H9 (cell line): ENCODE measurements around the gene NLRP13. TPM values are rescaled to one million over a fixed set of nuclear protein-coding genes. Genes with fewer than 3 reads are reported as not detected.

Experiments used
- DNase-seq: peaks from one replicate; pipeline ENCODE4 v3.0.0-alpha.2; 2017
- H2AFZ ChIP-seq: one replicate; pipeline ENCODE4 v1.6.1; 2013; ENCODE audit warnings: mild to moderate bottlenecking, low read length, control low read depth, moderate library complexity
- H2AK5ac ChIP-seq: 2 replicates; pipeline ENCODE4 v1.6.1; 2013; ENCODE audit warnings: low read length, control low read depth, mixed read lengths; ENCODE audit not compliant: insufficient read length
- H2BK120ac ChIP-seq: one replicate; pipeline ENCODE4 v1.6.1; 2013; ENCODE audit warnings: low read depth, mild to moderate bottlenecking, low read length, control low read depth, inconsistent platforms; ENCODE audit not compliant: poor library complexity, severe bottlenecking
- H2BK12ac ChIP-seq: 2 replicates; pipeline ENCODE4 v1.6.1; 2013; ENCODE audit warnings: low read length, control low read depth, mixed read lengths, low read depth; ENCODE audit not compliant: insufficient read length
- H2BK15ac ChIP-seq: 2 replicates; pipeline ENCODE4 v1.6.1; 2013; ENCODE audit warnings: low read depth, low read length, control low read depth
- H2BK20ac ChIP-seq: one replicate; pipeline ENCODE4 v1.6.1; 2013; ENCODE audit warnings: low read depth, mild to moderate bottlenecking, low read length, control low read depth, inconsistent platforms; ENCODE audit not compliant: poor library complexity, severe bottlenecking
- H2BK5ac ChIP-seq: 2 replicates; pipeline ENCODE4 v1.6.1; 2013; ENCODE audit warnings: low read length, control low read depth, mixed read lengths; ENCODE audit not compliant: insufficient read length
- H3K14ac ChIP-seq: 2 replicates; pipeline ENCODE4 v1.6.1; 2013; ENCODE audit warnings: low read length, control low read depth; ENCODE audit not compliant: insufficient read depth
- H3K18ac ChIP-seq: 2 replicates; pipeline ENCODE4 v1.6.1; 2013; ENCODE audit warnings: low read depth, mild to moderate bottlenecking, mixed read lengths, low read length, control low read depth; ENCODE audit not compliant: insufficient read length
- H3K23ac ChIP-seq: 2 replicates; pipeline ENCODE4 v1.6.1; 2013; ENCODE audit warnings: low read length, control low read depth, mixed read lengths, low read depth; ENCODE audit not compliant: insufficient read length
- H3K23me2 ChIP-seq: 2 replicates; pipeline ENCODE4 v1.6.1; 2013; ENCODE audit warnings: low read depth, mild to moderate bottlenecking, mixed read lengths, low read length, control low read depth; ENCODE audit not compliant: insufficient read length, poor library complexity, severe bottlenecking
- H3K27ac ChIP-seq: 2 replicates; pipeline ENCODE4 v1.5.1; 2013; ENCODE audit warnings: low read length, control low read depth, mixed read lengths, low read depth; ENCODE audit not compliant: insufficient read length
- H3K27me3 ChIP-seq: 2 replicates; pipeline ENCODE4 v1.6.1; 2013; ENCODE audit warnings: low read length, control low read depth, inconsistent platforms; ENCODE audit not compliant: insufficient read depth
- H3K4ac ChIP-seq: 2 replicates; pipeline ENCODE4 v1.6.1; 2013; ENCODE audit warnings: low read depth, mild to moderate bottlenecking, control low read depth, inconsistent platforms, low read length, moderate library complexity
- H3K4me1 ChIP-seq: 2 replicates; pipeline ENCODE4 v1.6.1; 2013; ENCODE audit warnings: low read length, control low read depth, inconsistent platforms; ENCODE audit not compliant: insufficient read depth
- H3K4me2 ChIP-seq: 2 replicates; pipeline ENCODE4 v1.6.1; 2013; ENCODE audit warnings: low read length, control low read depth, mixed read lengths; ENCODE audit not compliant: insufficient read length, insufficient read depth
- H3K56ac ChIP-seq: 2 replicates; pipeline ENCODE4 v1.6.1; 2013; ENCODE audit warnings: low read depth, mild to moderate bottlenecking, mixed read lengths, low read length, control low read depth; ENCODE audit not compliant: insufficient read length
- H3K79me1 ChIP-seq: 2 replicates; pipeline ENCODE4 v1.6.1; 2013; ENCODE audit warnings: low read depth, mild to moderate bottlenecking, moderate library complexity, low read length, control low read depth, inconsistent platforms; ENCODE audit not compliant: insufficient read depth, poor library complexity, severe bottlenecking
- H3K79me2 ChIP-seq: 2 replicates; pipeline ENCODE4 v1.6.1; 2013; ENCODE audit warnings: low read length, control low read depth, inconsistent platforms; ENCODE audit not compliant: insufficient read depth
- H3K9ac ChIP-seq: 2 replicates; pipeline ENCODE4 v1.6.1; 2013; ENCODE audit warnings: low read length, control low read depth, mixed read lengths; ENCODE audit not compliant: insufficient read length; ENCODE audit errors: extremely low read depth
- H3K9me3 ChIP-seq: one replicate; pipeline ENCODE4 v1.6.1; 2013; ENCODE audit warnings: low read depth, low read length, inconsistent platforms; ENCODE audit not compliant: control insufficient read depth
- H3T11ph ChIP-seq: one replicate; pipeline ENCODE4 v1.6.1; 2013; ENCODE audit warnings: mild to moderate bottlenecking, low read length, control low read depth, inconsistent platforms
- H4K20me1 ChIP-seq: one replicate; pipeline ENCODE4 v1.6.1; 2013; ENCODE audit not compliant: control insufficient read depth, insufficient read length, insufficient read depth
- H4K5ac ChIP-seq: 2 replicates; pipeline ENCODE4 v1.6.1; 2013; ENCODE audit warnings: low read depth, mild to moderate bottlenecking, mixed read lengths, low read length, control low read depth; ENCODE audit not compliant: insufficient read length
- H4K8ac ChIP-seq: replicated peaks from 2 replicates; pipeline ENCODE4 v1.6.1; 2013; ENCODE audit warnings: low read length, control low read depth, mixed read lengths, low read depth; ENCODE audit not compliant: insufficient read length
- H4K91ac ChIP-seq: 2 replicates; pipeline ENCODE4 v1.6.1; 2013; ENCODE audit warnings: low read depth, mild to moderate bottlenecking, moderate library complexity, mixed read lengths, low read length, control low read depth; ENCODE audit not compliant: insufficient read length
- H3K27ac Mint-ChIP-seq, 3 experiments: 2 replicates in 2 of 3; 3 replicates in 1 of 3; pipeline ENCODE4 v1.8.0; 2020 to 2021; ENCODE audit warnings: mixed read lengths in 3 of 3, mild to moderate bottlenecking in 1 of 3, moderate library complexity in 1 of 3
- H3K27me3 Mint-ChIP-seq: 2 replicates; pipeline ENCODE4 v1.8.0; 2021; ENCODE audit warnings: low read depth, mild to moderate bottlenecking, moderate library complexity, mixed read lengths
- H3K36me3 Mint-ChIP-seq, 3 experiments: 2 replicates in 2 of 3; 3 replicates in 1 of 3; pipeline ENCODE4 v1.8.0; 2020 to 2021; ENCODE audit warnings: low read depth in 3 of 3, mixed read lengths in 3 of 3; ENCODE audit not compliant: insufficient read depth in 1 of 3
- H3K4me1 Mint-ChIP-seq, 2 experiments: 2 replicates each; pipeline ENCODE4 v1.8.0; 2020; ENCODE audit warnings: mixed read lengths in 2 of 2
- H3K4me3 Mint-ChIP-seq, 2 experiments: 2 replicates in 1 of 2; 3 replicates in 1 of 2; pipeline ENCODE4 v1.8.0; 2020 to 2021; ENCODE audit warnings: mild to moderate bottlenecking in 2 of 2, mixed read lengths in 2 of 2, moderate library complexity in 1 of 2
- H3K9me3 Mint-ChIP-seq, 2 experiments: 2 replicates in 1 of 2; 3 replicates in 1 of 2; pipeline ENCODE4 v1.8.0; 2020; ENCODE audit warnings: mild to moderate bottlenecking in 2 of 2, mixed read lengths in 2 of 2, moderate library complexity in 1 of 2
- CTCF ChIP-seq: fragments of 200-600 bp; sonication (generic); conservative IDR thresholded peaks from 3 replicates; pipeline ENCODE4 v1.8.0; 2021; ENCODE audit warnings: antibody characterized with exemption, mild to moderate bottlenecking
- WGBS: extraction: QIAGEN DNeasy Blood & Tissue Kit; methylation state at CpG from one replicate; pipeline ENCODE4 v1.1.7; 2013; ENCODE audit warnings: missing lambda C conversion rate, low lambda C conversion rate, mixed read lengths; ENCODE audit not compliant: insufficient read length; ENCODE audit errors: extremely low coverage; 5-methylcytosine and 5-hydroxymethylcytosine counted together
- total RNA-seq: library from RNA; stranded (reverse); gene quantifications from 2 replicates; pipeline ENCODE4 v1.2.1, GENCODE V29; 2021

NLRP13 gene
- total RNA-seq, 1 experiment from 2014 or later, result not detected

- Histone ChIP-seq H2BK15ac (no peak overlapping the region), H4K91ac (no peak overlapping the region), H3K4me2 (no peak overlapping the region), H2AFZ (no peak overlapping the region), H3K9me3 (peaks cover 91% of the 10 kb centered on the region), H3K4ac (no peak overlapping the region), H2BK12ac (no peak overlapping the region), H3K4me1 (no peaks in the 10 kb centered on the region), H3K79me1 (no peaks in the 10 kb centered on the region), H3T11ph (no peak overlapping the region), H2BK5ac (no peak overlapping the region), H2BK120ac (no peak overlapping the region), H2AK5ac (no peak overlapping the region), H3K9ac (no peak overlapping the region), H4K20me1 (no peaks in the 10 kb centered on the region), H4K5ac (no peak overlapping the region), H3K27me3 (no peaks in the 10 kb centered on the region), H2BK20ac (no peak overlapping the region), H3K23ac (no peak overlapping the region), H3K14ac (no peak overlapping the region), H3K18ac (no peak overlapping the region), H3K79me2 (no peaks in the 10 kb centered on the region), H4K8ac (no peak overlapping the region), H3K27ac (no peak overlapping the region), H3K23me2 (no peaks in the 10 kb centered on the region), H3K56ac (no peak overlapping the region)
- TF ChIP-seq CTCF, result no peak
- no peak for DNase-seq
- Mint-ChIP-seq H3K27ac (no peak overlapping the region), H3K36me3 (peaks cover 6 to 41% (median 9%) of the 10 kb centered on the region in 3 experiments; a peak in 6 of 7 replicates), H3K4me3 (no peak overlapping the region), H3K27me3 (no peaks in the 10 kb centered on the region; the same call in 1 of the 2 replicates), H3K4me1 (no peaks in the 10 kb centered on the region), H3K9me3 (peaks cover 86 to 93% of the 10 kb centered on the region in 2 experiments)
- WGBS, result no CpG with 5 or more reads among the region's 3 CpGs
These were observed 65.6 kb downstream of the NLRP13 start for GRCh38 chr19:55866521-55866920.
